GM18907 (cell line): ENCODE results near the gene ADAMTS3.

ENCODE experiments used
- ATAC-seq: cut with Tn5 transposase; IDR thresholded peaks from one replicate; pipeline ENCODE4 v1.9.1; 2021; ENCODE audit warnings: mild to moderate bottlenecking, moderate library complexity; ENCODE audit not compliant: unreplicated experiment

ADAMTS3 gene

DNA sequence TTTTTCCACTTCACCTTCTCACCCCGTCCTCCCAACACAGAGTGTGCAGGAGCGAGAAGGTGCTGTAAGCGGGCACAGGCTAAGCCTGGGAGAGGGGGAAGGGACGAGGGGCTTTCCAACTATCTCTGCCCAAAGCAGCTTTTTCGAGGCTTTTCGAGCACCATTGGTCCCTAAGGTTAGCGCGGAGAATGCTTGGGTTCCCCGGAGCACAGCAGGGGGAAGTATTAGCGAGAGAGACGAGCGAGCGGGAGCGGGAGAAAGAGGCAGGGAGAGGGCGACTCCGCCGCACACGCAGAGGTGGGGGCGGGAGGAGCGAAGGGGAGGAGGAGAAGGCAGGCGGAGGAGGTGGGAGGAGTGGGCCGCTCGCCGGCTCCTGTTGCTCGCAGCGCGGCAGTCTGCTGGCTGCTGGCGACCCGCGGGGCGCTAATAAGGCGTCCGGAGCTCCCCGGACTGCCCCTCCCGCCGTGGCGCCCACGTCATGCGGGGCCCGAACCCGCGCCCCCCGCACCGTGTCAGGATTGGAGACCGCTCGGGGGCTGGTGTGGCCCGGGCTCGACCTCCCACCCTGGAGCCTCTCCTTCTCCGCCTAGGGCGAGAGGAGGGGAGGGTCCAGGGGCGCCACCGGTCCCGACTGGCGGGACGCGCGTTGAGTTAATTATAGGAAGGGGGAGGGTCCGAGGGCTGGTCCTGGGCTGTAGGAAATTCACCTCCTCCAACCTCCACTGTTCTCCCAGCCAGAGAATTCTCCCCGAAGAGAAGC lies at the start of gene ADAMTS3:
TSS of gene ADAMTS3 (minus strand) at position 263 of the 760 bp plus-strand sequence. CDS start 459 bp downstream, outside the sequence.
- peak; percentile 39 for ATAC-seq

GRCh38 chr4:72613959-72614358 lies 44.9 kb upstream of the ADAMTS3 start:
- ATAC-seq = no peak

GRCh38 chr4:72606751-72607150 lies 37.7 kb upstream of the ADAMTS3 start:
- ATAC-seq = no peak

GRCh38 chr4:72604324-72604723 lies 35.3 kb upstream of the ADAMTS3 start:
- ATAC-seq = no peak

- ATAC-seq = no peak
These were observed 33.7 kb upstream of the ADAMTS3 start for GRCh38 chr4:72602396-72603376.

- no peak for ATAC-seq
These were observed 22.8 kb upstream of the ADAMTS3 start for GRCh38 chr4:72591547-72592454.

- ATAC-seq = no peak
These were observed 18.3 kb upstream of the ADAMTS3 start for GRCh38 chr4:72587334-72587733.

- ATAC-seq = no peak
These were observed 13.8 kb upstream of the ADAMTS3 start for GRCh38 chr4:72582853-72583252.

DNA sequence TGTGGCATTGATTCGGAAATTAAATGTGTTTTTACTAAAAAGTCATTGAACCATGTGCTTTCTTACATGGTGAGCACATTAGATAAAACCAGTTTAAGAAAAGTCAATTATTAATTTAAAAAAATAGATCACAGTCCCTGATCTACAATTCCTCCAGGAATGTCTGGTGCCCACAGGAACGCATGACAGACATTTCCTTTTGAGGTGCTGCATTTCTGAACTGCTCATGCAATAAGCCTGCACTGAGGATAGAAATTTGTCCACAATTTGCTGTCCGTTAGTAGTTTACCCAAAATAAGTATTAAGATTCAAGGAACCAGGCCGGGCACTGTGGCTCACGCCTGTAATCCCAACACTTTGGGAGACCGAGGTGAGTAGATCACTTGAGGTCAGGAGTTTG lies 8.2 kb upstream of the ADAMTS3 start:
- no peak for ATAC-seq

DNA sequence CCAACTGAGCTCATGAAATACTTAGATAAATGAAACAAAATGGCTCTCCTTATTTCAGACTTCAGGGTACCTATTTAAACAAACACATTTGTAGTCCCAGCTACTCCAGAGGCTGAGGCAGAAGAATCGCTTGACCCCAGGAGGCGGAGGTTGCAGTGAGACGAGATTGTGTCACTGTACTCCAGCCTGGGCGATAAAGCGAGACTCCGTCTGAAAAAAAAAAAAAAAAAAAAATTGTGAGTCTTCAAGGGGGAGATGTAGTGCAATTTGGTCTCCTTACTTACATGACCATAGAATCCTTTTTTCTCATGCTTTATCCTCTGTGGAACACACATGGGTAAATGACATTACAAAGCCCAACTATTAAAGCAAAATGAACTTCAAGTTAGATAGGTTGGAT lies 2.3 kb upstream of the ADAMTS3 start:
- ATAC-seq = no peak

DNA sequence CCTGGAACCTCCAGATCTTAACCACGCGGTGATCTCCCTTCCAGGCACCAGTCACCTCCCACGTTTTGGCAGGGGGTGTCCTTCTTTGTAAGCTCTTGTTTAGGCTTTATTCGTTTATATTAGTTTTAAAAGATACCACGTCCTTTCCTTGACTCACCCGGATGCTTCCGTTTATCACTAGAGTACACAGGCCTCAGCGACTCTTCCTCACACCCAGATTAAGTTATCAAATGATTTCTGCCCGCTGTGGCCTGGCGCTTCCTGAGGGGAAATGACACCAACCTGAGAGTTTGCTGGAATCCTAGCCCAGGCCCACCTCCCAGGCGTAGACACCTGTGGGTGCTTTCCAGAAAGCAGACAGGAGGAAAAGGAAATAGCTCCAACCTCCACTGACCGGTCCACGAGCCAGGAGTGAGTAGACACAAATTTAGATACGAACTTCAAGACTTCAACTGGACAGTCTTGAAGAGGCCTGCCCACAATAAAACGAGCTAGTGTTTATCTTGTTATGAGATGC lies 756 bp upstream of the ADAMTS3 start:
- no peak for ATAC-seq

- ATAC-seq = peak; percentile 68
These were observed 973 bp downstream of the ADAMTS3 start for GRCh38 chr4:72567821-72568675.

DNA sequence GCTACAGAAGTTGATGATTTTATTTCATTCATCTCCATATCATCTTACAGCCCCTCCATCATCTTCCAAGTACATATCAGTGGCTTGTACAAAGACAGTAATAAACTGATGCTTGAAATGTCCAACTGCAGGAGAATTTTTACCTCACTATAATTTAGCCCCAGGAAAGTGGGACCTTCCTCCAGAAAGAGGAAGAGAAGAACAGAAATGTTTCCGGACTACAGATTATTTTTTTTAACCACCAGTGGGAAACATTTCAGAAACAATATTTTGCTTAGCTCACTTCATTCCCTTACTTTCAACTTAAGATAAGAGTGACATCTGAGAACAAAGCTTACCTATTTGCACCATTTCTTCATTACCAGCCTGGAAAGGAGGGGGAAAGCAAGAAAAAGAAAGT lies 2.0 kb downstream of the ADAMTS3 start:
- no peak for ATAC-seq

GRCh38 chr4:72566464-72566972 lies 2.5 kb downstream of the ADAMTS3 start:
- no peak for ATAC-seq

- ATAC-seq = no peak
These were observed 4.2 kb downstream of the ADAMTS3 start for GRCh38 chr4:72564789-72565188.

DNA sequence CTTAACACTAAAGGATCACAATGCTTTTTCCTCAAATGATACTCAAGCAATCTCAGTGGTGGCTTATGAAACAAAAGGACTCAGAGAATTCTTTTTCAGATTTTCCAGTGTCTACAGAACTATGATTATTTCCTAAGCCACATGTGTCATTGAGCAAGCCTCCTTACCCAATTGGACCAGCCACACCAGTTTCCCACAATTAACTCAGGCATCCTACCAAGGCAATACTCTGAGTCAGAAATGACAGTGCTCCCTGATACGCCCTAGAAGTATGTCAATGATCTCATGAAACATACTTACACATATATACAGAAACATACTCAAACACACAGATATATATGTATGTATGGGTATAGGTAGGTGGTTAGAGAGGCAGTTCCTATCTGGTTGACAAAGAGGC lies 4.8 kb downstream of the ADAMTS3 start:
- ATAC-seq = no peak

GRCh38 chr4:72558655-72559054 lies 10.4 kb downstream of the ADAMTS3 start:
- ATAC-seq = no peak

GRCh38 chr4:72557021-72557420 lies 12.0 kb downstream of the ADAMTS3 start:
- no peak for ATAC-seq

GRCh38 chr4:72555377-72555831 lies 13.6 kb downstream of the ADAMTS3 start:
- ATAC-seq = no peak
